GM12892 (cell line): Measurements from ENCODE around the gene LACTB.
"Not testable (repeated sequence)": the region's sequence is repeated elsewhere in the genome, so short reads cannot be mapped to it uniquely, and the experiment has no call there.

Experiments
- POLR2A ChIP-seq: IDR thresholded peaks from 2 replicates; pipeline ENCODE4 v1.6.1; 2011; ENCODE audit warnings: low read depth, low read length, control low read depth
- POLR2AphosphoS5 ChIP-seq: IDR thresholded peaks from 2 replicates; pipeline ENCODE4 v1.6.1; 2011; ENCODE audit warnings: low read depth, low read length, control low read depth

DNA sequence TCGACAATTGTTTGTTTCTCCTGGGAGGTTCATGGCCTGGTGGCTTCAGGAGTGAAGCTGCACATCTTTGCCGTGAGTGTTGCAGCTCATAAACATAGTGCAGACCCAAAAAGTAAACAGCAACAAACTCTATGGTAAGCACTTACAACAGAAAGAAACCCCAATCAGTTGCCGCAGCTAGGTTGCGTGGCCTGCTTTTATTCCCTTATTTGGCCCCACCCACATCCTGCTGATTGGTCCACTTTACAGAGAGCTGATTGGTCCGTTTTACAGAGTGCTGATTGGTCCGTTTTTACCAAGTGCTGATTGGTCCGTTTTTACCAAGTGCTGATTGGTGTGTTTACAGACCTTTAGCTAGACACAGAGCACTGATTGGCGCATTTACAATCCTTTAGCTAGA lies 16.3 kb upstream of the LACTB start:
- TF ChIP-seq POLR2A, POLR2AphosphoS5: not testable (repeated sequence)
